NB4 (cell line): Measurements from ENCODE around the gene ARMC12.

Experiments
- DNase-seq: peaks from one replicate; pipeline ENCODE4 v3.0.0; 2010; ENCODE audit warnings: low read depth
- H3K4me3 ChIP-seq: one replicate; pipeline ENCODE4 v1.5.1; 2011; ENCODE audit warnings: mild to moderate bottlenecking, low read depth, low read length, moderate library complexity
- MYC ChIP-seq: IDR thresholded peaks from 2 replicates; pipeline ENCODE4 v1.6.1; 2011; ENCODE audit warnings: low read depth, low read length
- POLR2A ChIP-seq: IDR thresholded peaks from 2 replicates; pipeline ENCODE4 v1.6.1; 2011; ENCODE audit warnings: mild to moderate bottlenecking; ENCODE audit not compliant: insufficient read length; ENCODE audit errors: extremely low read depth
- TF ChIP-seq, protein P1 (sequence below): IDR thresholded peaks from 2 replicates; pipeline ENCODE4 v1.6.1; 2011; ENCODE audit warnings: low read depth, low read length
- TF ChIP-seq, protein P2 (sequence below): IDR thresholded peaks from one replicate; pipeline ENCODE4 v1.5.1; 2012; ENCODE audit warnings: low read depth, low read length

The ARMC12 gene

DNA sequence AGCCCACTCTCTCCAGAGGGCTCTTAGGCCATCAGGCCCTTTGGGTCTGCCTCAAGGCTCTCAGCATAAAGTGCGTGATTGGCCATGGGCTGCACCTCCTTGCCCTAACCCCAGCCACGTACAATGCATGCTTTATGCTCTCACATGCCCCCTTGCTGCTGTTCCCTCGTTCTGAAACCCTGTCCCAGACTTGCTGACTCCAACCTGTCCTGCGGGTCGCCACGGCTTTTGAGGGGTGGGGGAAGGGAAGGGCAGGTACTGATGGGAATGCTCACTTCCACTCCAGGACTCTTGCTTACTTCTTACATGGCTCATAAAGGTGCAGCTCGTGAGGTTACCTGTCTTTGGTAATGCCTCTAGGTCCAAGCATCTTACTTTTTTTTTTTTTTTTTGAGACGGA lies 6.0 kb downstream of the ARMC12 start:
- TF ChIP-seq POLR2A (no peak), MYC (no peak)
- TF ChIP-seq, protein P1, sequence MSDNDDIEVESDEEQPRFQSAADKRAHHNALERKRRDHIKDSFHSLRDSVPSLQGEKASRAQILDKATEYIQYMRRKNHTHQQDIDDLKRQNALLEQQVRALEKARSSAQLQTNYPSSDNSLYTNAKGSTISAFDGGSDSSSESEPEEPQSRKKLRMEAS, result no peak
- TF ChIP-seq, protein P2, sequence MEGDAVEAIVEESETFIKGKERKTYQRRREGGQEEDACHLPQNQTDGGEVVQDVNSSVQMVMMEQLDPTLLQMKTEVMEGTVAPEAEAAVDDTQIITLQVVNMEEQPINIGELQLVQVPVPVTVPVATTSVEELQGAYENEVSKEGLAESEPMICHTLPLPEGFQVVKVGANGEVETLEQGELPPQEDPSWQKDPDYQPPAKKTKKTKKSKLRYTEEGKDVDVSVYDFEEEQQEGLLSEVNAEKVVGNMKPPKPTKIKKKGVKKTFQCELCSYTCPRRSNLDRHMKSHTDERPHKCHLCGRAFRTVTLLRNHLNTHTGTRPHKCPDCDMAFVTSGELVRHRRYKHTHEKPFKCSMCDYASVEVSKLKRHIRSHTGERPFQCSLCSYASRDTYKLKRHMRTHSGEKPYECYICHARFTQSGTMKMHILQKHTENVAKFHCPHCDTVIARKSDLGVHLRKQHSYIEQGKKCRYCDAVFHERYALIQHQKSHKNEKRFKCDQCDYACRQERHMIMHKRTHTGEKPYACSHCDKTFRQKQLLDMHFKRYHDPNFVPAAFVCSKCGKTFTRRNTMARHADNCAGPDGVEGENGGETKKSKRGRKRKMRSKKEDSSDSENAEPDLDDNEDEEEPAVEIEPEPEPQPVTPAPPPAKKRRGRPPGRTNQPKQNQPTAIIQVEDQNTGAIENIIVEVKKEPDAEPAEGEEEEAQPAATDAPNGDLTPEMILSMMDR, result no peak
- no peak for DNase-seq
- no peak overlapping the region for H3K4me3 ChIP-seq

DNA sequence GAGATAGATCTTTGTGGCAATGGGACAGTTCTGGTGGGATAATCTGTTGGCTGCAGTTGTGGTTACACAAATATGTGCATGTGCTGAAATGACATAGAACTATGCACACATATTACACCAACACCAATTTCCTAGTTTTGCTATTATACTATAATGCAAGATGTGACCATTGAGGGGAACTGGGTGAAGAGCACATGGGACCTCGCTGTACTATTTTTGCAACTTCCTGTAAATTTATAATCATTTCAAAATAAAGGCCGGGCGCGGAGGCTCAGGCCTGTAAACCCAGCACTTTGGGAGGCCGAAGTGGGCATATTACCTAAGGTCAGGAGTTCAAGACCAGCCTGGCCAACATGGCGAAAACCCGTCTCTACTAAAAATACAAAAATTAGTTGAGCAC lies 8.7 kb downstream of the ARMC12 start:
- DNase-seq, result no peak
- H3K4me3 ChIP-seq, result no peak overlapping the region
- TF ChIP-seq, protein P2, result no peak
- no peak for TF ChIP-seq MYC
- no peak for TF ChIP-seq POLR2A
- TF ChIP-seq, protein P1, result no peak

DNA sequence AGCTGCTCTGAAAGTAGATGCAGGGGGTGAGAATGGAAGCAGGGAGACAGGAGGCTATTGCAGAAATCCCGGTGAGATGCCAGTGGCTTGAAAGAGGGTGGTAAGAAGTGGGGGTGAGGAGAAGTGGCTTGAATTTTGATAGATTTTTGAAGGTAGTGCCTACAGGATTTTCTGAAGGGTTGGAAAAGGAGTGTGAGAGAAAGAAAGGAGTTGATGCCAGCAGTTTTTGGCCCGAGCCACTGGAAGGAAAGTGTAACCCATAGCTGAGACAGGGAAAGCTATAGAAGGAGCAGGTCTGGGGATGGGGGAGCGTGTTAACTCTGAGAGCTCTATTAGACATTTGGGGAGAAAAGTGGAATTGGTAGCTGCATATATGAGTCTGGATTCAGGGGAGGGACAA lies 9.7 kb downstream of the ARMC12 start:
- H3K4me3 ChIP-seq, result no peak overlapping the region
- no peak for TF ChIP-seq POLR2A
- TF ChIP-seq, protein P2, result no peak
- TF ChIP-seq, protein P1, result no peak
- no peak for TF ChIP-seq MYC
- DNase-seq, result no peak

DNA sequence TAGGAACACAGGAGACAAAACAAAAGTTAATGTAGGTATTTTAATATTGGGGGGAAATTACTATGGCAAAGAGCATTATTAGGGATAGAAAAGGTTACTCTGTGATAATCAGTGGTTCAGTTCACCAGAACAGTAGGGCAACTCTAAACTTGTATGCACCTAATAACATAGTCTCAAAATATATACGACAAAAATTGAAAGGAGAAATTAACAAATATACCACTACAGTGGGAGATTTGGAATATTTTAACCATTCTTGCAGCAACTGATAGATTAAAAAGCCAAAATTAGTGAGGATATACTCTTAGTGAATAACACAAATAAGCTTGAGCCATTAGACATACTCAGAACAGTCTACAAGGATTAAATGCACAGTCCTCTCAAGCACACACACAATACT lies 11.0 kb downstream of the ARMC12 start:
- no peak overlapping the region for H3K4me3 ChIP-seq
- DNase-seq, result no peak
- TF ChIP-seq, protein P1, result no peak
- TF ChIP-seq POLR2A (no peak), MYC (no peak)
- TF ChIP-seq, protein P2, result no peak

DNA sequence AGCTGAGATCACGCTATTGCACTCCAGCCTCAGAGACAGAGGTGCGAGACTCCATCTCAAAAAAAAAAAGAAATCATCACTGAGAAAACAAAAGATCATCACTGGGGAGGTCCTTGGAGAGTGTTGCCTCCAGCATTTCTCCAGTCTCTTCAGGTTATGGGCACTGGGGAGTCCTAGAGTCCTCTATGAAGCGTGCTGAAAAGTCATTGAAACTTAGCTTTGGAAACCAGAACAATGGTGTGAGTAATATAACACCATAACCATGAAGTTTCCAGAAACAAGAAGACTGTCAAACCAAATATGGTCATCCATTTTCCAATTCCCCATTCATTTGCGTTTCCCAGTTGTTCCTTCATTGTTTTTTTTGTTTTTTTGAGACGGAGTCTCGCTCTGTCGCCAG lies 13.7 kb downstream of the ARMC12 start:
- no peak for DNase-seq
- TF ChIP-seq, protein P1, result no peak
- TF ChIP-seq MYC, result no peak
- no peak for TF ChIP-seq POLR2A
- TF ChIP-seq, protein P2, result no peak
- no peak overlapping the region for H3K4me3 ChIP-seq

DNA sequence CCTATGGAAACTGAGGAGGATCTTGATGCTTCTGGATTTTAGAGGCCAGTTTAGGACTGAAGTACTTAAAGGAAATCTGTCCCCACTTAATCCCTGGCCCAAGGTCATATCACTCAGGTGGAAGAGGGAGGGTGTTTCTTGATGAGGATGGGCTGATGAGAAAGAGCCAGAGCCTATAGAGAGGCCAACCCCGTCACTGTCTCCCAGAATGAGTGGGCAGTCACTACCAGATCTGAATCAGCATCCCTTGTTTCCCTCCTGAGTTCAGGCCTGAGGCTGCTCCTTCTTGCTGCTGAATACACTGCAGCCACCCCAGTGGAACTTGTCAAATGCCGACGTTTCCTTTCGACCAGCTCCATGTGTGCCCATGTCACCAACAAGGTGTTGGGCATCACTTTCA lies 14.8 kb downstream of the ARMC12 start:
- TF ChIP-seq, protein P2, result no peak
- TF ChIP-seq, protein P1, result no peak
- TF ChIP-seq POLR2A (no peak), MYC (no peak)
- no peak overlapping the region for H3K4me3 ChIP-seq
- no peak for DNase-seq
